Measurements from ENCODE around the gene SMPD3. TPM values are rescaled to one million over a fixed set of nuclear protein-coding genes. Genes with fewer than 3 reads are reported as not detected.

SMPD3 gene
- total and polyA plus RNA-seq, 2 of the 8 experiments (the other 6 are each of a cell fraction or from before 2014, with no cell fraction given), result 0.39 to 1.3 TPM

- TF ChIP-seq SAP30 (IDR thresholded peaks at IDR 0.05; ENCODE audit: insufficient read depth, insufficient replicate concordance, low read length) (no peak), KDM5A (IDR thresholded peaks at IDR 0.05; ENCODE audit: low read length) (no peak), EP300 (IDR thresholded peaks at IDR 0.05; ENCODE audit: borderline replicate concordance in 1 of 2, low read depth in 2 of 2, low read length in 2 of 2) (no peak), KDM1A (IDR thresholded peaks at IDR 0.05; ENCODE audit: borderline replicate concordance, low read length) (no peak), JUND (IDR thresholded peaks at IDR 0.05; ENCODE audit: low read length) (no peak), ASH2L (IDR thresholded peaks at IDR 0.05; ENCODE audit: low read length) (no peak)
- TF ChIP-seq, protein P1, sequence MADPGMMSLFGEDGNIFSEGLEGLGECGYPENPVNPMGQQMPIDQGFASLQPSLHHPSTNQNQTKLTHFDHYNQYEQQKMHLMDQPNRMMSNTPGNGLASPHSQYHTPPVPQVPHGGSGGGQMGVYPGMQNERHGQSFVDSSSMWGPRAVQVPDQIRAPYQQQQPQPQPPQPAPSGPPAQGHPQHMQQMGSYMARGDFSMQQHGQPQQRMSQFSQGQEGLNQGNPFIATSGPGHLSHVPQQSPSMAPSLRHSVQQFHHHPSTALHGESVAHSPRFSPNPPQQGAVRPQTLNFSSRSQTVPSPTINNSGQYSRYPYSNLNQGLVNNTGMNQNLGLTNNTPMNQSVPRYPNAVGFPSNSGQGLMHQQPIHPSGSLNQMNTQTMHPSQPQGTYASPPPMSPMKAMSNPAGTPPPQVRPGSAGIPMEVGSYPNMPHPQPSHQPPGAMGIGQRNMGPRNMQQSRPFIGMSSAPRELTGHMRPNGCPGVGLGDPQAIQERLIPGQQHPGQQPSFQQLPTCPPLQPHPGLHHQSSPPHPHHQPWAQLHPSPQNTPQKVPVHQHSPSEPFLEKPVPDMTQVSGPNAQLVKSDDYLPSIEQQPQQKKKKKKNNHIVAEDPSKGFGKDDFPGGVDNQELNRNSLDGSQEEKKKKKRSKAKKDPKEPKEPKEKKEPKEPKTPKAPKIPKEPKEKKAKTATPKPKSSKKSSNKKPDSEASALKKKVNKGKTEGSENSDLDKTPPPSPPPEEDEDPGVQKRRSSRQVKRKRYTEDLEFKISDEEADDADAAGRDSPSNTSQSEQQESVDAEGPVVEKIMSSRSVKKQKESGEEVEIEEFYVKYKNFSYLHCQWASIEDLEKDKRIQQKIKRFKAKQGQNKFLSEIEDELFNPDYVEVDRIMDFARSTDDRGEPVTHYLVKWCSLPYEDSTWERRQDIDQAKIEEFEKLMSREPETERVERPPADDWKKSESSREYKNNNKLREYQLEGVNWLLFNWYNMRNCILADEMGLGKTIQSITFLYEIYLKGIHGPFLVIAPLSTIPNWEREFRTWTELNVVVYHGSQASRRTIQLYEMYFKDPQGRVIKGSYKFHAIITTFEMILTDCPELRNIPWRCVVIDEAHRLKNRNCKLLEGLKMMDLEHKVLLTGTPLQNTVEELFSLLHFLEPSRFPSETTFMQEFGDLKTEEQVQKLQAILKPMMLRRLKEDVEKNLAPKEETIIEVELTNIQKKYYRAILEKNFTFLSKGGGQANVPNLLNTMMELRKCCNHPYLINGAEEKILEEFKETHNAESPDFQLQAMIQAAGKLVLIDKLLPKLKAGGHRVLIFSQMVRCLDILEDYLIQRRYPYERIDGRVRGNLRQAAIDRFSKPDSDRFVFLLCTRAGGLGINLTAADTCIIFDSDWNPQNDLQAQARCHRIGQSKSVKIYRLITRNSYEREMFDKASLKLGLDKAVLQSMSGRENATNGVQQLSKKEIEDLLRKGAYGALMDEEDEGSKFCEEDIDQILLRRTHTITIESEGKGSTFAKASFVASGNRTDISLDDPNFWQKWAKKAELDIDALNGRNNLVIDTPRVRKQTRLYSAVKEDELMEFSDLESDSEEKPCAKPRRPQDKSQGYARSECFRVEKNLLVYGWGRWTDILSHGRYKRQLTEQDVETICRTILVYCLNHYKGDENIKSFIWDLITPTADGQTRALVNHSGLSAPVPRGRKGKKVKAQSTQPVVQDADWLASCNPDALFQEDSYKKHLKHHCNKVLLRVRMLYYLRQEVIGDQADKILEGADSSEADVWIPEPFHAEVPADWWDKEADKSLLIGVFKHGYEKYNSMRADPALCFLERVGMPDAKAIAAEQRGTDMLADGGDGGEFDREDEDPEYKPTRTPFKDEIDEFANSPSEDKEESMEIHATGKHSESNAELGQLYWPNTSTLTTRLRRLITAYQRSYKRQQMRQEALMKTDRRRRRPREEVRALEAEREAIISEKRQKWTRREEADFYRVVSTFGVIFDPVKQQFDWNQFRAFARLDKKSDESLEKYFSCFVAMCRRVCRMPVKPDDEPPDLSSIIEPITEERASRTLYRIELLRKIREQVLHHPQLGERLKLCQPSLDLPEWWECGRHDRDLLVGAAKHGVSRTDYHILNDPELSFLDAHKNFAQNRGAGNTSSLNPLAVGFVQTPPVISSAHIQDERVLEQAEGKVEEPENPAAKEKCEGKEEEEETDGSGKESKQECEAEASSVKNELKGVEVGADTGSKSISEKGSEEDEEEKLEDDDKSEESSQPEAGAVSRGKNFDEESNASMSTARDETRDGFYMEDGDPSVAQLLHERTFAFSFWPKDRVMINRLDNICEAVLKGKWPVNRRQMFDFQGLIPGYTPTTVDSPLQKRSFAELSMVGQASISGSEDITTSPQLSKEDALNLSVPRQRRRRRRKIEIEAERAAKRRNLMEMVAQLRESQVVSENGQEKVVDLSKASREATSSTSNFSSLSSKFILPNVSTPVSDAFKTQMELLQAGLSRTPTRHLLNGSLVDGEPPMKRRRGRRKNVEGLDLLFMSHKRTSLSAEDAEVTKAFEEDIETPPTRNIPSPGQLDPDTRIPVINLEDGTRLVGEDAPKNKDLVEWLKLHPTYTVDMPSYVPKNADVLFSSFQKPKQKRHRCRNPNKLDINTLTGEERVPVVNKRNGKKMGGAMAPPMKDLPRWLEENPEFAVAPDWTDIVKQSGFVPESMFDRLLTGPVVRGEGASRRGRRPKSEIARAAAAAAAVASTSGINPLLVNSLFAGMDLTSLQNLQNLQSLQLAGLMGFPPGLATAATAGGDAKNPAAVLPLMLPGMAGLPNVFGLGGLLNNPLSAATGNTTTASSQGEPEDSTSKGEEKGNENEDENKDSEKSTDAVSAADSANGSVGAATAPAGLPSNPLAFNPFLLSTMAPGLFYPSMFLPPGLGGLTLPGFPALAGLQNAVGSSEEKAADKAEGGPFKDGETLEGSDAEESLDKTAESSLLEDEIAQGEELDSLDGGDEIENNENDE (IDR thresholded peaks at IDR 0.05; ENCODE audit: insufficient replicate concordance, low read length), result no peak
Measured at GRCh38 chr16:68356919-68357286, 91.4 kb downstream of the SMPD3 start (continued).
